CMK (cell line): ENCODE measurements around the gene PHPT1.
"Not testable (repeated sequence)": the region's sequence is repeated elsewhere in the genome, so short reads cannot be mapped to it uniquely, and the experiment has no call there.

Source experiments
- DNase-seq: peaks from one replicate; pipeline ENCODE4 v3.0.0-alpha.2; 2010; ENCODE audit warnings: low read depth

The PHPT1 gene

DNA sequence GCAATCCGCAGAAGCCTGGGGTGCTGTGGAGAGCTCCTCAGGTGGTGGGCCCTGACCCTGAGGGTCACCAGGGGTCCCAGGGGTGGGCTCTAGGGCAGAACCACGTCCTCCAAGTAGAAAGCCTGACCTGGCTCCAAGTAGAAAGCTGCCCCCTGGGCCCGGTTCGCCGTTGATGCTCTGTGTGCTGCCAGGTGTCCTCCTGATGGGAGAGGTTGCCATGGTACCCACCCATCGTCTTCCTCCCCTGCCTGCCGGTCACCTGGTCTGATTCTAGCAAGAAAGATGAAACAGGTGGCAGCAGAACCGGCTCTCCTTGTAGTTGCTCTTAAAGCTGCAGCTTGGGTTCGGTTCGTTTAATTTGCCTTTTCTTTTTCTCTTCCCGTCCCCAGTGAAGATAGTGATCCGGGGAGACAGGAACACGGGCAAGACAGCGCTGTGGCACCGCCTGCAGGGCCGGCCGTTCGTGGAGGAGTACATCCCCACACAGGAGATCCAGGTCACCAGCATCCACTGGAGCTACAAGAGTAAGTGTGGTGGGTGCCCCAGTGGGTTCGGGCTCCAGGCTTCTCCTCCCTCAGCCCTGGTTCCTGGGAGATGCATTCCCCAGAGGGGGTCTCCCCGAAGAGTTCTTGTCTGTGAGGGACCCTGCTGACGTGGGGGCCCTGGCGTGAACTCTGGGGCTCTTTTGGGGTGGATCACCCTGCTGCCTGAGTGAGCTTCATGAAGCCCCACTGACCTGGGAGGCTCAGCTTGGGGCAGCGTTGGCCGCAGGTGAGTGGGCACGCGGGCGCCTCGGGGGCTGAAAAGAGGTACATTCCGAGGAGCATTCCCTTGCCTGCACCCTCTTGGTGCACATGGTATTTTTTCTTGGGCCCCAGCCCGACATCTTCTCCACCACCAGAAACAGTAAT is 25.8 kb upstream of the PHPT1 start:
- DNase-seq = no peak

DNA sequence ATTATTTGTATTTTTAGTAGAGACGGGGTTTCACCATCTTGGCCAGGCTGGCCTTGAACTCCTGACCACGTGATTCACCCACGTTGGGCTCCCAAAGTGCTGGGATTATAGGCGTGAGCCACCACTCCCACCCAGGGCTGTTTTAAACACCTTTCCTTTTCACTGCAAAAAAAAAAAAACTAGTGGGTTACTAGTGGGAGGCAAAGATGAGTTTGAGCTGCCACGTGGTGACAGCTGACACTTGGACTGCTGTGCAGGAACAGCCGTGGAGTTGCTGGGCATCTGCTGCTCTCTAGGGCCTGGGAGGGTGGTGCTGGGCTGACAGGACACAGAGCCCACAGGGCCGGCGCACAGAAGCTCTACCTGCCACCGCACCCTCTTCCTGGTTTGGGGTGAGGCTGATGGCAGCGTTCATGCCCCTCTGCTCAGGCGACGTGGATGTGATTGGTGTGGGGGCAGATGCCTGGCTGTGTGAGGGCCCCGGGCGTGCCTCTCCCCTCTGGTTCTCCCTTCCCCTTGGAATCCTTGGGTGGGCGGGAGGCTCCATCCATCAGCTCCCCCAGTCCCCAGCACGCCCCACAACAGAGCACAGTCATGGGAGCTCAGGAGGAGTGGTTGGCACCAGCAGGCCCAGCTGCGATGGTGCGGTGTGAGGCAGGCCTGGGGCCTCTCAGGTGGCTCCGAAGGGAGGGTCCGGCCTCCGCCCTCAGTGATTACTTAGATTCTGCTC is 24.5 kb upstream of the PHPT1 start:
- DNase-seq = no peak

DNA sequence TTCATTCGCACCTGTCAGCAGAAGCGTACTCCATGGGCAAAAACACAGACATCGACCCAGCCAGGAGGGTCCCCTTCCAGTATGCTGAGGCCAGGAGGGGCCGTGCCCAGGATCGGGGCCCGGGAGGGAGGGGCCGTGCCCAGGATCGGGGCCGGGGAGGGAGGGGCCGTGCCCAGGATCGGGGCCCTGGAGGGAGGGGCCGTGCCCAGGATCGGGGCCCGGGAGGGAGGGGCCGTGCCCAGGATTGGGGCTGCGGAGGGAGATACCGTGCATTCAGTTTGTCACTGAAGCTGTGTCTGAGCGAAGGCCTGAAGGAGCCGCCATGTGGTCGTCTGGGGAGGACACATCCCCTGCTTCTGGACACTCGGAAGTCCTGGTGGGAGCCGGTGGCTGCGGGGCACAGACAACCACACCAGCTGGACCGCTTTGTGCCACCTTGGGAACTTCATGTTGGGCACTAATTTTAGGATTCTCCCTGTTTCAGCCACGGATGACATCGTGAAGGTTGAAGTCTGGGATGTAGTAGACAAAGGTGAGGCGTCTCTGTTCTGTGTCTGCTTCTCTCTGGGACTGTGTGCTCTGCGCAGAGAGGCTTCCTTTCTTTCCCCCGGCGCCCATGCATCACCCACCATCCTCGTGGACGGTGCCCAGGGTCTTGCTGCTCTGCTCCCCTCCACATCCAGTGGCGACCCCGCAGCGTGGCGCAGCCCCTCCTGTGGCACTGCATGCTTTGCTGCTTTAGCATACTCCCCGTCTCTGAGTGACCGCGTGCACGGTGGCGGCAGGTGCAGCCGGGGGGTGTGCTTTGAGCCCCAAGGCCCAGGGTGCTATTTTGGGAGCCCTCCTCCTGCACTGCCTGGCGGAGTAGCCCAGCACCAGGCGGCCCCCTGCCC is 23.7 kb upstream of the PHPT1 start:
- DNase-seq = no peak

DNA sequence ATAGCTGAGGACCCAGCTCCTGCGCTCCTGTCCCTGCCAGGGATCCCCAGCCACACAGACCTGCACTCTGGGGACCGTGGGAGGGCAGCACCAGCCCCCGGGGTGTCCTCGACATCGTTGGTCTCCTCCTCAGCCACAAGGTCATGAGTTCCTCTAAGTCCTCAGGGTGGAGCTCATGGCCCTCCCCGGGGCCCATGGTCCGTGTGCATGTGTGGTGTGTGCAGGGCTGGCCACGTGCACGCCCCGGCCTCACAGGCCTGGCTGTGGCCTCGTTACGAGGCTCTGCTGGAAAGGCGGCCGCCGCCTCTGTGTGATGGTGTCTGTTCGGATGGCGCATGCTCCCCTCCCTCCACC is 23.0 kb upstream of the PHPT1 start:
- no peak for DNase-seq

DNA sequence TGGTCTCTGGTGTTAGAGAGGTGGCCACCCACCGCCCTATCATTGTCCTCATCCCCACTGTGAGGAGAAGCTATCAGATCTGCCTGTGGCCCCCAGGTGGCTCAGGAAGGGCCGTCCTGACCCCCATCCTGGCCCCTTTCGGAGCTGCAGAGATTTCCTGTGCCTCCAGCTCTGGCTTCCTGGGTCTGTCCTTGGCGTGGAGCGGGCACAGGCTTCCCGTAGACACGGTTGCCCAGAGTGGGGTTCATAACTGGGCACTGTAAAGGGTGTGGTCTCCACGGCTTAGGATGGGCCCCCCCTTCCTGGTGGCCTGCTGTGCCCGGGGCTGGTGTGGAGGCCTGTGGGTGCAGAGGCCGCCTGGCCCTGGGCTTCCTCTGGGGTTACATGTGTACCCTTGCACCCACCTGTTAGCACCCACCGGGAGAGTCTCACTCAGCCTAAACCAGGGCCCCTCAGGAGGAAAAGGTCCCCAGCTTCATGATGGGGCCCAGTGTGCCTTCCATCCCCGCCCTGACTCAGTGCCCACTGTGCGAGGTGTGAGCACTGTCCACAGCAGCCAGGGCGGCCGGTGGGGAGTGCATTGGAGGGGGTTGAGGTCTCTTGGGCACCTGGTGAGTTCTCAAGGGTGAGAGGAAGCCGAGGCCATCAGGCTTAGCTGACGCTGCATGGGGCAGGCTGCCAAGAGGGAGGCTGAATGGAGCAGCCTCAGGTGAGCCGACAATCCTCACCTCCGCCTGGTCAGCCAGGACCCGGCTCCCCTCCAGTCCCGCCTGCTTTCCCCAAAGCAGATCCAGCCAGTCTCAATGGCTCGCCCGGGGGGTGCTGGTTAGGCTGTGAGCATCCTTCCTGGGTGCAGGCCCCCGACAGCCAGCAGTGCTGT is 22.3 kb upstream of the PHPT1 start:
- no peak for DNase-seq

DNA sequence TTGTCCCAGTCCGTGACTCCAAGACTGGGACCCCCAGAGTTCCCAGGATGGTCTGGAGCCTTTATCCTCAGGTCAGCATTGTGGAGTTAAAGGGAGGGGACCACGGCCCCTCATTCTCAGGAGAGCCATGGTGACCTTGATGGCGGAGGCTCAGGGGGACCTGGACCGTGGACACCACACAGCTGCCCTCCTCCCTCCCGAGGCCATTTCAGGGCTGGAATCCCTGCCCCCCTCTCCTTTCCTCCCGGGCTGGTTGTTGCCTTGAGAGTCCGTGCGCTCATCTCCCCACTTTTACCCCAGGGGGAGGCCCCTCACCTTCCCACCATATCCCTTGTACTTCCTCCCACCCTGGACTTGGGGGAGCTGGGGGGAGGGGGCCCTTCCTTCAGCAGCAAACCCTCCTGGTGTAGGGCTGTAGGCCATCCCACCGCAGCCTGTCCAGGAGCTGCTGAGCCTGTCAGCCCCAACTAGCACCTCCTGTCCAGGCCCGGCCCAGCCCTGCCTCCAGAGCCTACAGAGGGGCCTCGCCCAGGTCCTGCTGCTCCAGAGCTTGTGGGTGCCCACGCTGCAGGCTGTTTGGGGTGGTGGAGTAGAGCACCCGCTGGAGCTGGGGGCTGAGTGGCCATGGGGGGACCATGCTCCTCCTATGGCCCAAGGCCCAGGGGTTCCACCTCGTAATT is 21.3 kb upstream of the PHPT1 start:
- DNase-seq = no peak

DNA sequence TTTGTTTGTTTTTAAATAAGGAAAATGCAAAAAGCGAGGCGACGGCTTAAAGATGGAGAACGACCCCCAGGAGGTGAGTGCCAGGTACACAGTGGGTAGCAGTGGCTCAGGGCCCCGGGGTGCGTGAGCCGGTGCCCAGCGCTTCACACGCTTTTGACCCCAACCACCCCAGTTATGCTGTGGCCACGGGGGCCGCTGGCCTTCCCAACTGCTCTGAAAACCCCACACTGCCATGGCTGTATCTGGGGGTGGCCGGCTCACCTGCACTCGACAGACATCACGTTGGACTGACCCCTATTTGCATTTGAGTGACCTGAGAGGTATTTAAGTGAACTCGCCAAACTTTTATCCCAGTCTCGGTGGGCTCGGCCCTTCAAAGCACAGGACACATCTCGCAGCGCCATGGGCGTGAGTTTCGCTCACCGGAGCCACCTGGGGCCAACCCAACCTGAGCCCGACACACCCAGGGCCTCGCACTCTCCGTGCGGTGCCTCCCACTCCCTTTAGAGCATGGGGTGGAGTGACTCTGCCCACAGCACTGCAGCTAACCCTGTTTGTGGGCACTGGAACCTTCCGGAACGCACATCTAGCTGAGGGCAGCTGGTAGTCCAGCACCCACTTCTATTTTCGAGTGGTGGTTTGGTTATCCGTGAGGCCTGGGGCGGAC is 20.6 kb upstream of the PHPT1 start:
- DNase-seq = no peak

DNA sequence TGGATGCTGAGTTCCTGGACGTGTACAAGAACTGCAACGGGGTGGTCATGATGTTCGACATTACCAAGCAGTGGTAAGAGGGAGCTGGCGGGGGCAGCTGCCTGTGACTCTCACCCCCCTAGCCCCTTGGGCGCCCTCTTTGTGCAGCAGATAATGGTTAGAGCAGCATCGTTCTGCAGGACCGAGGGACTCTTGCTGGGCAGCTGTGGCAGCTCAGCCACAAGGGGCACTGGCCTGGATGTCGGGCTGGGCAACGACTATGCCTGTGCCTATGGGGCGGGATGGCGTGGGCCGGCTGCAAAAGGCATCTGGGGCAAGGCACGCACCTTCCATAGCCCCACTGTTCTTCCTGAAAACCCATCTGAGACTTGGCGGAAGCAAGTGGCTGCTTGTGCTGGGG is 19.8 kb upstream of the PHPT1 start:
- DNase-seq = no peak

DNA sequence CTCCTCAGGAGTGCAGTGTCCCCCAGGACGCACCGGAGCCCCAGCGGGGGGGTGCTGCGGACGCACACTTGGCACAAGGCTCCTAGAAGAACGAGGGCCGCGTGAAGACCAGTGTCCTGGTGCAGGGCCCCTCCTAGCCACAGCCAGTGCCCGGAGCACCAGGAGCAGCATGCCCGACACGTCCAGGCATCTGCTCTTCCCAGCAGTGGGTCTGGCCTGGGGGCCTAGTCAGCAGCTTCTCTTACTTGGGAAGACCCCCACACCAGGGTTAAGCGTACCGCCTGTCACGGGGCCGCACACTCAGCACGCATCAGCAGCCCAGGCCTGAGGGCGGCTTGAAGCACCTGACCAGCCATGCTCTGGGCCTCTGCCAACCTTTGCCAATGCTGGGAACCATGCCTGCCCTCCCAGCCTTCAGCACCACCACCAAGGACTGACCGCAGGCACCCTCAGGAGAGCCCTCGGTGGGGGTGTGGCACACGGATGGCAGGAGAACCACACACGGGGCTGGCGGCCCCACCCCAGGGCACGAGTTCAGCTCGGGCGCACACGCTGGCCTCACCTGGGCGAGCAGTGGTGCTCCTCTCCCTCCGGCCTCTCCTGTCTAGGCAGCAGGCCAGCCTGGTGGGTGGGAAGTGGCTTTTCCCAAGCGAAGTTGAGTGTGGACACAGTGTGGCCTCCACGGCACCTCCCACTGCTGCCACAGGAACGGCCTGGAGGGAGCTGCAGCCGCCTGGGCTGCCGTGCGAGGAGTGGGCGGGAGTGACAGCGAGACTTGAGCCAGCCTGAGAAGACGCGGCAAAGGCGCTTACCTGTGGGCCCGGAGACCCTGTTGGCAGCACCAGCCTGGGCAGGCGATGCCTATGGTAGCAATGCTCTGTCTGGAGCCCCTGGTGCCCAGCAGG is 19.0 kb upstream of the PHPT1 start:
- DNase-seq = no peak

DNA sequence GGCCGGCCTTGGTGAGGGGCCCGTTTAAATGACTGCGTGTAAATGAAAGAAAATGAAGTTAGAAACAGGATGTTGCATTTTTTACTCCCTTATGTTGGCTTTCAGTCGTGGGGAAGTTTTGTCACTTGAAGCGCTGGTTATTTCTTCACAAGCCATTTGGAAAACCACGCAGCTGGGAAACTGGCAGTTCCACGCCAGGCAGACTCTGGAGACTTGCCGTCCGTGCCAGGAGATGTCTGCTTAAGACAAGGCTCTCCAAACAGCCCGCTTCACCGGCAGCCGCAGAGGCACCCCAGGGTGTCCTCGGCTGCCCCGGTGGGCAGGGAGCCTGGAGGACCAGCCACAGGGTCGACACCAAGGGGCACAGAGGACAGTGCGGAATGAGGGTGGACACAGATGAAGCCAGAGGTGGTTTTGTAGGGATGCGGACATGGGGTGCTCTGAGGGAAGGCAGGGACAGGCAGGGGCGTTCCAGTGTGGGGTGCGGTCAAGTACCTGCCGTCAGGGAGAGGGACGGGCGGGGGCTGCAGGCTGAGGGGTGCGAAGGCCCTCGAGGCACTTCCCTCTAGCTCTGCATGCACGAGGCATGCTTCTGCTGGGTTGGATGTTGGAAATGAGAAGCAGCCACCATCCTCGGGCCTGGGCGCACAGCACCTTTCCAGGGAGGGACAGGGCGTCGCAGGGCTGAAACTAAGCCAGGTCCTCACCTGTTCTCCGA is 18.0 kb upstream of the PHPT1 start:
- DNase-seq = no peak

DNA sequence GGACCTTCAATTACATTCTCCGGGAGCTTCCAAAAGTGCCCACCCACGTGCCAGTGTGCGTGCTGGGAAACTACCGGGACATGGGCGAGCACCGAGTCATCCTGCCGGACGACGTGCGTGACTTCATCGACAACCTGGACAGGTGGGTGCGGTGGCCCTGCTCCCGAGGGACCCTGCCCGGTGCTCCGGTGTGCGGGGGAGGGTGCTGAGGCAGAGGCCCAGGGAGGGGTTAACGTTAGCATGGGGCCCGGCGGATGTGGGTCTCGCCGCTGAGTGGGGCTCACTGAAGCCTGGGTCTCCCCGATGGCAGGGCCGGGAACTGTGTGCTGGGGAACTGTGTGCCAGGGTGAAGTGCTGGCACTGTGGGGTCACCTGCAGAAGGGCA is 17.5 kb upstream of the PHPT1 start:
- DNase-seq = no peak

DNA sequence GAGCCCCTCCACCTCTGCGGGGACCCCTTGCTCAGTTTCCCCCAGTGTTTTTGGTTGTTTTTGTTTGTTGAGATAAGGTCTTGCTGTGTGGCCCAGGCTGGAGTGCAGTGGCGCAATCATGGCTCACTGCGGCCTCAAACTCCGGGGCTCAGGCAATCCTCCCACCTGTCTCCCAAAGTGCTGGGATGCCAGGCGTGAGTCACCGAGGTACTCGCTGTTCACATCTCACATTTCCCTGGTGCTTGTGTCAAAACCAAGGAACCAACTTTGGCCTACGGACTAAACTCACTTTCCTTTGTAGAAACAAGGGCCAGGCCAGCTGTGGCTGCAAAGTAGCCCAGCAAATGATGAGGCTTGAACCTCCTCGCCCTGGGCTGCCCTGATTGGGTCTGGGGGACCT is 16.6 kb upstream of the PHPT1 start:
- no peak for DNase-seq

DNA sequence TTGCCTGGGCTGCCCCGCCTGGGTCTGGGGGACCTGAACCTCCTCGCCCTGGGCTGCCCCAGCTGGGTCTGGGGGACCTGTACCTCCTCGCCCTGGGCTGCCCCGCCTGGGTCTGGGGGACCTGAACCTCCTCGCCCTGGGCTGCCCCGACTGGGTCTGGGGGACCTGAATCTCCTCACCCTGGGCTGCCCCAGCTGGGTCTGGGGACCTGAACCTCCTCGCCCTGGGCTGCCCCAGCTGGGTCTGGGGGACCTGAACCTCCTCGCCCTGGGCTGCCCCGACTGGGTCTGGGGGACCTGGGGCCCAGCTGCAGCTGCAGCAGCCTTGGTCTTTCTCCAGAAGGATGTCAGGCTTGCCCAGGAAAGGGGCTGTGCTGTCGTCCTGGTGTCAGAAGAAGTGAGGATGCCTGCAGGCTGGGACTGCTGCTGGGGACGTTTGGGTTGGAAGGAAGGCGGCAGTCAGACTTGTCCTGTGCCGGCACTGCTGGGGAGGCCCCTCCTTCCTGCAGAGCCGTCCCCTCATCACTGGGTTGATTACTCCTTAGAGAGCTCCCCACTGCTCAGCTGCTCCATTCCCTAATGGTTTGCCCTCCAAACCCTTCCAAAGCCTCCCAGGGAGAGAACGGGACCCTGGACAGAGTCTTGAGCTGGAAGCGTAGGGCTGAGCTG is 15.7 kb upstream of the PHPT1 start:
- DNase-seq = not testable (repeated sequence)

DNA sequence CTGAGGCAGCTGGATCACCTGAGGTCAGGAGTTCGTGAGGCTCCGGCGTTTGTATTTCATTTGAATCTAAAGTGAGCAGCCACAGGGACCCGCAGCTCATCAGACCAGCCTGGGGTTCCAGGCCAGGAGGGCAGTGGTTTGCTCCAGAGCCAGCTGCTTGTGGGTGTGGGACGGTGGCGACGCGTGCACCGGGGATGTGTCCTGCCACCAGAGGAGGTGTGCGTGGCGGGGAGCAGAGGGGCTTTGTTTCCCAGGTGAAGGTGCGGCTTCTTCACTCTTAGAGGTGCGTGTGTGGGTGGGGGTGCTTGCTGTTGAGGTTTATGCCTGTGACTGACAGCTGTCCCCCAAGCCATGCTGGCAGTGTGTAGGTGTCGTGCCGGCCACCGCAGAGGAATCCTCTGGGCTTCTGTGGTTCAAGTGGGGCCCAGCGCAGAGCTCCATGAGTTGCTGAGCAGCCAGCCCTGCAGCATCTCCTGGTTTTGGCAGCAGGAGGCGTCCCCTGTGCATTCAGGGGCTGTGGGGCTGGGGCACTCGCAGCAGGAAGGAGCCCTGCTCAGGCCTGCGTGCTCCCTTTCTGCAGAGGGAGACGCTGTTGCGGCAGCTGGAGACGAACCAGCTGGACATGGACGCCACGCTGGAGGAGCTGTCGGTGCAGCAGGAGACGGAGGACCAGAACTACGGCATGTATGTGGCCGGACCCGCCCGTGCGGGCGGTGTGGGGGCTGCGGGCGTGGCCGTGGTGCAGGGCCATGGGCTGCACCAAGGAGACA is 13.9 kb upstream of the PHPT1 start:
- DNase-seq = no peak

DNA sequence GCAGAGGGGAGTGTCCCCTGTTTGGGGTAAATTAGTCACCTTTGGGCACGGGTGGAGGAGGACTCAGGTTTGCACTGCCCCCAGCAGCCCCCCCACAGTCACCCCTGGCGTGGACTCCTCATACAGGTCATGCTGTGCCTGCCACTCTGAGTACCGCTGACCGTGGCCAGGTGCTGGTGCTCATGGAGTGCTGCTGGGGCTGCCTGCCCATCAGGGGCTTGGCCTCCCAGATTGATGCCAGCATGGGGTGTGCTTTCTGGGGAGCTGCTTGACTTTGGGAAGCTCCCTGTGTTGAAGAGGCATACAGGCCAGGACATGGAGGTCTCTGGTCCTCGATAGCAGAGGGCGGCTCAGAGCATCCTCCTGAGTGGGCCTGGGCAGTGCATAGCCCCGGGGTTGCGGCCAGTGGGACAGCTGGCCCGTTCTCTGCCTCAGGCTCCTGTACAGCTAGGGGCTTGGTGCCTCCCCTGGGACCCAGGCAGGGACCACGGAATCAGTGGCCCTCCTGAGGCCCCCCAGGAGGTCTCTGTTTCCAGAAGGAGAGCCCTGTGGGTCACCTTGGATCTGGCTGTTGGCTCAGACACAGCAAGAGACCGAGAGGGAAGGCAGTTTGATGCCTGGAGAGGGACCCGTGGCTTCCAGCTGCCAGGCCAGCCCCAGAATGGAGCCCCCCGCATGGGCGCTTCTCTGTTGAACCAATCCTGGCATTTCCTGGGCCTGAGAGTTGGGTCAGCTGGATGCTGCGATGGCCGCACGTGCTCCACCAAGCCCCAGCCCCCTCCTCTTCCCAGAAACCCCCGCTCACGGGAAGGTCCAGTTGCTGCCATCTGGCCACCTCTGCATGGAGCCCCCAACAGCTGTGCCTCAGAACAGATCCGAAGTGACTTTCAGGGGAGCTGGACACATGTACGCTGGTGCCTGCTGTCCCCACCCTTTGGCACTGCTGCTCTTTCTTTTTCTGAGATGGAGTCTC is 13.0 kb upstream of the PHPT1 start:
- DNase-seq = no peak
